ENCODE measurements around the gene EPS8L2. TPM values are rescaled to one million over a fixed set of nuclear protein-coding genes. Genes with fewer than 3 reads are reported as not detected.

EPS8L2 gene
- total and polyA plus RNA-seq, 4 donors = 24.4 to 138 (median 62.7) TPM

DNA sequence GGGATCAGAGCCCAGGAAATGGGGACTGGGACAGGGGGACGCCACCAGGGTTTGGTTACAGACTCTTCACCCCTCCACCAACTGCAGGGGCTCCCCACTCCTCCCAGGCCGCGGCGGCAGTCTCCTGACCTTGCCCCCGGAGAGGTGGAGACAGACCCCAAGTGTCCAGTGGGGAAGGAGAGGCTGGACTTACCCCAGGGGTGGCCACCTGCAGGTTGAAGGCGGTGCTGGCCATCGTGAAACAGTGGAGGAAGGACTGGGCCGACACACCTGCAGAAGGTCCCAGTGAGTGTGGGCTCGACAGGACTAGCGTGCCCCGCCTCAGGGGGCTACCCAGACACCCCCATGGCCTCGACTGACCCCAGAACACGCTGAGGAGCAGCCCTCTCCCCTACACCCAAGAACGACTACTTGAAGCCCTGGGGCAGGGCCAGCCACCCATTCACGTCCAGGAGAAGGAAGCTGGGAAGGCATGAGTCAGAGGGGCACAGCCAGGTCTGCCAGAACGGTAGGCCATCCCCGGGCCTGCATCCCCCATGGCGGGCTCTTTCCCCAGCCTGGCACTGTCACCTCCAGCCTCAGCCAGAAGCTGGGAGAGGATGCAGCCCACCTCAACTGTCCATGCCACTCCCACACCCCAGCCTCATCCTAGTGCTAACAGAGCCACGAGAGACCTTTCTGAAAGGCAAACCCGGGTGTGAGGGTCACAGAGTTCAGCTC lies 69.0 kb downstream of the EPS8L2 start (continued):
- TF ChIP-seq MAX (IDR thresholded peaks at IDR 0.05) (no peak), FOXA2 (IDR thresholded peaks at IDR 0.05) (no peak), NR2F2 (IDR thresholded peaks at IDR 0.05) (no peak), TAF1 (conservative IDR thresholded peaks at IDR 0.05) (no peak), HNF4G (IDR thresholded peaks at IDR 0.05) (no peak), JUND (IDR thresholded peaks at IDR 0.05) (no peak), SP1 (IDR thresholded peaks at IDR 0.05) (no peak)

GRCh38 chr11:776263-776560 lies 70.2 kb downstream of the EPS8L2 start:
- DNase-seq (ENCODE audit: low spot score) = no peak
- Histone ChIP-seq H3K4me3 (ENCODE audit: low read depth in 1 of 3, low read length in 3 of 3) (peak overlapping the region in 2 of 3 donors; percentile 75 to 95), H3K9me3 (ENCODE audit: control insufficient read depth in 4 of 4, low read length in 3 of 4) (no peaks in the 10 kb centered on the region), H3K4me1 (ENCODE audit: control insufficient read depth in 4 of 4, insufficient read depth in 4 of 4, low read length in 3 of 4) (peaks cover 13 to 37% (median 21%) of the 10 kb centered on the region in 4 donors), H3K36me3 (ENCODE audit: control insufficient read depth in 4 of 4, insufficient read depth in 3 of 4, low read depth in 1 of 4, low read length in 3 of 4) (peaks cover 0 to 16% (median 7%) of the 10 kb centered on the region in 4 donors), H3K27ac (ENCODE audit: low read depth in 1 of 2, low read length in 2 of 2) (no peak overlapping the region), H3K27me3 (ENCODE audit: control insufficient read depth in 4 of 4, insufficient read depth in 4 of 4, low read length in 3 of 4) (no peaks in the 10 kb centered on the region), H3K9ac (ENCODE audit: low read depth in 1 of 2, low read length in 2 of 2) (peak overlapping the region in 1 of 2 donors; percentile 32)
- no peak for TF ChIP-seq JUND (IDR thresholded peaks at IDR 0.05)
- TF ChIP-seq, protein P1, sequence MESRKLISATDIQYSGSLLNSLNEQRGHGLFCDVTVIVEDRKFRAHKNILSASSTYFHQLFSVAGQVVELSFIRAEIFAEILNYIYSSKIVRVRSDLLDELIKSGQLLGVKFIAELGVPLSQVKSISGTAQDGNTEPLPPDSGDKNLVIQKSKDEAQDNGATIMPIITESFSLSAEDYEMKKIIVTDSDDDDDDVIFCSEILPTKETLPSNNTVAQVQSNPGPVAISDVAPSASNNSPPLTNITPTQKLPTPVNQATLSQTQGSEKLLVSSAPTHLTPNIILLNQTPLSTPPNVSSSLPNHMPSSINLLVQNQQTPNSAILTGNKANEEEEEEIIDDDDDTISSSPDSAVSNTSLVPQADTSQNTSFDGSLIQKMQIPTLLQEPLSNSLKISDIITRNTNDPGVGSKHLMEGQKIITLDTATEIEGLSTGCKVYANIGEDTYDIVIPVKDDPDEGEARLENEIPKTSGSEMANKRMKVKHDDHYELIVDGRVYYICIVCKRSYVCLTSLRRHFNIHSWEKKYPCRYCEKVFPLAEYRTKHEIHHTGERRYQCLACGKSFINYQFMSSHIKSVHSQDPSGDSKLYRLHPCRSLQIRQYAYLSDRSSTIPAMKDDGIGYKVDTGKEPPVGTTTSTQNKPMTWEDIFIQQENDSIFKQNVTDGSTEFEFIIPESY (IDR thresholded peaks at IDR 0.05) = no peak
- TF ChIP-seq MAX (IDR thresholded peaks at IDR 0.05) = no peak
- TF ChIP-seq NR2F2 (IDR thresholded peaks at IDR 0.05) = no peak
- no peak for TF ChIP-seq SP1 (IDR thresholded peaks at IDR 0.05)
- TF ChIP-seq FOXA1 (IDR thresholded peaks at IDR 0.05) = no peak
- no peak for TF ChIP-seq HNF4A (conservative IDR thresholded peaks at IDR 0.05)
- no peak for TF ChIP-seq REST (IDR thresholded peaks at IDR 0.05)
- TF ChIP-seq CTCF (IDR thresholded peaks at IDR 0.05; ENCODE audit: low read depth, low read length, missing input control) = no peak
- TF ChIP-seq ATF3 (IDR thresholded peaks at IDR 0.05) = no peak
- TF ChIP-seq EGR1 (IDR thresholded peaks at IDR 0.05; ENCODE audit: low read depth in 2 of 2) = no peak
- TF ChIP-seq YY1 (IDR thresholded peaks at IDR 0.05) = no peak
- no peak for TF ChIP-seq HNF4G (IDR thresholded peaks at IDR 0.05)
- no peak for TF ChIP-seq GABPA (IDR thresholded peaks at IDR 0.05 in 1 of 2, conservative IDR thresholded peaks at IDR 0.05 in 1 of 2)
- no peak for TF ChIP-seq FOXA2 (IDR thresholded peaks at IDR 0.05)
- no peak for TF ChIP-seq RAD21 (IDR thresholded peaks at IDR 0.05)
- no peak for TF ChIP-seq TAF1 (conservative IDR thresholded peaks at IDR 0.05)
- WGBS = 58% methylated on average over 11 of the region's 11 CpGs
